ENCODE results near the gene FBXO38. TPM values are rescaled to one million over a fixed set of nuclear protein-coding genes. Genes with fewer than 3 reads are reported as not detected.

The FBXO38 gene
- total RNA-seq, 4 donors from 2014 or later, result 29.5 to 46.5 (median 34.0) TPM

GRCh38 chr5:148403344-148403743 is 19.6 kb downstream of the FBXO38 start:
- peaks cover 22 to 83% (median 57%) of the 10 kb centered on the region in 4 donors for H3K36me3 ChIP-seq

GRCh38 chr5:148406406-148406805 is 22.6 kb downstream of the FBXO38 start:
- Histone ChIP-seq H3K9me3 (no peaks in the 10 kb centered on the region), H3K36me3 (peaks cover 28 to 90% (median 64%) of the 10 kb centered on the region in 4 donors), H3K27me3 (no peaks in the 10 kb centered on the region), H3K4me1 (peaks cover 0 to 12% (median 9%) of the 10 kb centered on the region in 4 donors), H3K4me3 (no peak overlapping the region), H3K27ac (replicated peaks in 1 of 4) (no peak overlapping the region)
- no peak for DNase-seq (ENCODE audit: extremely low spot score)
- 96% methylated on average over 3 of the region's 3 CpGs for WGBS
- TF ChIP-seq POLR2A (IDR thresholded peaks at IDR 0.05; ENCODE audit: low read depth) (no peak), CTCF (IDR thresholded peaks at IDR 0.05) (no peak), EP300 (IDR thresholded peaks at IDR 0.05) (no peak), POLR2AphosphoS5 (IDR thresholded peaks at IDR 0.05) (no peak)
- intact Hi-C loops (cut with DNase I), result no loop called here

More at GRCh38 chr5:148403344-148403743, 19.6 kb downstream of the FBXO38 start:
- intact Hi-C loops (cut with DNase I), result no loop called here
- H3K4me3 ChIP-seq, result no peak overlapping the region
- peaks cover 0 to 15% (median 10%) of the 10 kb centered on the region in 4 donors for H3K4me1 ChIP-seq
- H3K27ac ChIP-seq (replicated peaks in 1 of 4), result no peak overlapping the region
- DNase-seq (ENCODE audit: extremely low spot score), result no peak
- no peaks in the 10 kb centered on the region for H3K27me3 ChIP-seq
- TF ChIP-seq CTCF (IDR thresholded peaks at IDR 0.05), result no peak
- TF ChIP-seq EP300 (IDR thresholded peaks at IDR 0.05), result no peak
- TF ChIP-seq POLR2A (IDR thresholded peaks at IDR 0.05; ENCODE audit: low read depth), result no peak
- no peak for TF ChIP-seq POLR2AphosphoS5 (IDR thresholded peaks at IDR 0.05)
- H3K9me3 ChIP-seq, result no peaks in the 10 kb centered on the region

GRCh38 chr5:148408092-148408491 is 24.3 kb downstream of the FBXO38 start:
- intact Hi-C loops (cut with DNase I), result no loop called here

GRCh38 chr5:148412124-148412523 is 28.4 kb downstream of the FBXO38 start:
- peaks cover 0 to 15% (median 8%) of the 10 kb centered on the region in 4 donors for H3K4me1 ChIP-seq
- H3K27ac ChIP-seq (replicated peaks in 1 of 4), result no peak overlapping the region
- whole genome bisulfite sequencing, result 93% methylated on average over 2 of the region's 2 CpGs
- no peak for DNase-seq (ENCODE audit: extremely low spot score)
- no peaks in the 10 kb centered on the region for H3K9me3 ChIP-seq
- intact Hi-C loops (cut with DNase I), result no loop called here
- H3K4me3 ChIP-seq, result no peak overlapping the region
- H3K36me3 ChIP-seq, result peaks cover 39 to 98% (median 76%) of the 10 kb centered on the region in 4 donors
- H3K27me3 ChIP-seq, result no peaks in the 10 kb centered on the region
- no peak for TF ChIP-seq EP300 (IDR thresholded peaks at IDR 0.05)
- no peak for TF ChIP-seq POLR2AphosphoS5 (IDR thresholded peaks at IDR 0.05)
- no peak for TF ChIP-seq CTCF (IDR thresholded peaks at IDR 0.05)
- no peak for TF ChIP-seq POLR2A (IDR thresholded peaks at IDR 0.05; ENCODE audit: low read depth)

More at GRCh38 chr5:148408092-148408491, 24.3 kb downstream of the FBXO38 start:
- peaks cover 0 to 8% (median 8%) of the 10 kb centered on the region in 4 donors for H3K4me1 ChIP-seq
- no peak for TF ChIP-seq POLR2AphosphoS5 (IDR thresholded peaks at IDR 0.05)
- TF ChIP-seq EP300 (IDR thresholded peaks at IDR 0.05), result no peak
- no peak for TF ChIP-seq CTCF (IDR thresholded peaks at IDR 0.05)
- TF ChIP-seq POLR2A (IDR thresholded peaks at IDR 0.05; ENCODE audit: low read depth), result no peak
- no peaks in the 10 kb centered on the region for H3K27me3 ChIP-seq
- H3K4me3 ChIP-seq, result no peak overlapping the region
- no peaks in the 10 kb centered on the region for H3K9me3 ChIP-seq
- DNase-seq (ENCODE audit: extremely low spot score), result no peak
- no peak overlapping the region for H3K27ac ChIP-seq (replicated peaks in 1 of 4)
- H3K36me3 ChIP-seq, result peaks cover 19 to 92% (median 69%) of the 10 kb centered on the region in 4 donors
- 66% methylated on average over 3 of the region's 3 CpGs for WGBS

- no peaks in the 10 kb centered on the region for H3K27me3 ChIP-seq
- peaks cover 55 to 100% (median 77%) of the 10 kb centered on the region in 4 donors for H3K36me3 ChIP-seq
- H3K4me3 ChIP-seq, result no peak overlapping the region
- peaks cover 0 to 7% (median 0%) of the 10 kb centered on the region in 4 donors for H3K4me1 ChIP-seq
- 80% methylated on average over 4 of the region's 4 CpGs for WGBS
- H3K27ac ChIP-seq (replicated peaks in 1 of 4), result no peak overlapping the region
- intact Hi-C loops (cut with DNase I), result no loop called here
- no peak for DNase-seq (ENCODE audit: extremely low spot score)
- TF ChIP-seq POLR2A (IDR thresholded peaks at IDR 0.05; ENCODE audit: low read depth), result no peak
- TF ChIP-seq EP300 (IDR thresholded peaks at IDR 0.05), result no peak
- TF ChIP-seq CTCF (IDR thresholded peaks at IDR 0.05), result no peak
- TF ChIP-seq POLR2AphosphoS5 (IDR thresholded peaks at IDR 0.05), result no peak
- H3K9me3 ChIP-seq, result no peaks in the 10 kb centered on the region
Observed at GRCh38 chr5:148414833-148415232, 31.1 kb downstream of the FBXO38 start.

Measured in esophagus muscularis mucosa (tissue), 4 donors.